Astrocyte (in vitro differentiated cells and primary cell): Measurements from ENCODE around the gene CPSF4. TPM values are rescaled to one million over a fixed set of nuclear protein-coding genes. Genes with fewer than 3 reads are reported as not detected.
A peak's percentile ranks its signal among the peaks of the same experiment; 100 is the strongest.

Experiments used
- DNase-seq: peaks from one replicate; pipeline ENCODE4 v3.0.0-alpha.2; 2010; ENCODE audit warnings: low read depth
- FAIRE-seq: peaks from 2 replicates; lab custom pipeline; 2011; peaks lifted over from hg19 to GRCh38; lab: Jason Lieb, UNC
- H2AFZ ChIP-seq: 2 replicates; pipeline ENCODE4 v1.6.0; 2012; ENCODE audit warnings: low read depth, low read length, inconsistent platforms
- H3K27ac ChIP-seq: 2 replicates; pipeline ENCODE4 v1.5.1; 2011; ENCODE audit warnings: low read depth, low read length, inconsistent platforms
- H3K27me3 ChIP-seq: 2 replicates; pipeline ENCODE4 v1.6.0; 2011; ENCODE audit warnings: low read length, inconsistent platforms; ENCODE audit not compliant: insufficient read depth
- H3K36me3 ChIP-seq: 2 replicates; pipeline ENCODE4 v1.5.1; 2011; ENCODE audit warnings: low read length, inconsistent platforms; ENCODE audit not compliant: insufficient read depth
- H3K4me1 ChIP-seq: 2 replicates; pipeline ENCODE4 v1.5.1; 2011; ENCODE audit warnings: low read length, inconsistent platforms; ENCODE audit not compliant: insufficient read depth
- H3K4me2 ChIP-seq: 2 replicates; pipeline ENCODE4 v1.6.0; 2012; ENCODE audit warnings: low read length, inconsistent platforms
- H3K4me3 ChIP-seq: 2 replicates; pipeline ENCODE4 v1.5.1; 2011; ENCODE audit warnings: low read depth, mild to moderate bottlenecking, low read length, inconsistent platforms; ENCODE audit not compliant: insufficient read depth
- H3K79me2 ChIP-seq: 2 replicates; pipeline ENCODE4 v1.6.0; 2012; ENCODE audit warnings: mild to moderate bottlenecking, low read length, inconsistent platforms; ENCODE audit not compliant: insufficient read depth
- H3K9ac ChIP-seq: 2 replicates; pipeline ENCODE4 v1.6.0; 2012; ENCODE audit warnings: mild to moderate bottlenecking, low read length, inconsistent platforms
- H3K9me3 ChIP-seq: 2 replicates; pipeline ENCODE4 v1.5.1; 2012; ENCODE audit warnings: low read depth, mild to moderate bottlenecking, low read length, inconsistent platforms; ENCODE audit not compliant: insufficient read depth
- H4K20me1 ChIP-seq: 2 replicates; pipeline ENCODE4 v1.6.0; 2012; ENCODE audit warnings: low read length, inconsistent platforms; ENCODE audit not compliant: insufficient read depth
- H3K27ac Mint-ChIP-seq: one replicate; pipeline ENCODE4 v1.8.0; 2021; ENCODE audit warnings: mild to moderate bottlenecking, mixed read lengths; ENCODE audit not compliant: unreplicated experiment
- H3K27me3 Mint-ChIP-seq: one replicate; pipeline ENCODE4 v1.8.0; 2021; ENCODE audit warnings: low read depth, mixed read lengths; ENCODE audit not compliant: unreplicated experiment
- H3K36me3 Mint-ChIP-seq: one replicate; pipeline ENCODE4 v1.8.0; 2021; ENCODE audit warnings: low read depth, mixed read lengths; ENCODE audit not compliant: unreplicated experiment
- H3K4me1 Mint-ChIP-seq: one replicate; pipeline ENCODE4 v1.8.0; 2021; ENCODE audit warnings: low read depth, mixed read lengths; ENCODE audit not compliant: unreplicated experiment
- H3K4me3 Mint-ChIP-seq: one replicate; pipeline ENCODE4 v1.8.0; 2021; ENCODE audit warnings: mild to moderate bottlenecking, moderate library complexity, mixed read lengths; ENCODE audit not compliant: unreplicated experiment
- H3K9me3 Mint-ChIP-seq: one replicate; pipeline ENCODE4 v1.8.0; 2021; ENCODE audit warnings: mild to moderate bottlenecking, mixed read lengths; ENCODE audit not compliant: unreplicated experiment
- CTCF ChIP-seq: IDR thresholded peaks from 2 replicates; pipeline ENCODE4 v1.5.1; 2011; ENCODE audit warnings: low read depth, mild to moderate bottlenecking, inconsistent platforms, low read length, moderate library complexity; ENCODE audit not compliant: insufficient read depth
- EZH2 ChIP-seq: IDR thresholded peaks from 2 replicates; pipeline ENCODE4 v1.6.1; 2012; ENCODE audit warnings: mild to moderate bottlenecking, low read length, inconsistent platforms; ENCODE audit not compliant: insufficient read depth
- total RNA-seq: library from RNA; stranded (reverse); gene quantifications from 2 replicates; pipeline ENCODE4 v1.2.1, GENCODE V29; 2021

The CPSF4 gene
- total RNA-seq, 1 donor from 2014 or later, result 46.8 TPM

- Histone ChIP-seq H3K4me2 (peak overlapping the region; percentile 79), H3K4me3 (peak overlapping the region; percentile 44), H4K20me1 (peaks cover 68% of the 10 kb centered on the region), H3K4me1 (peaks cover 17% of the 10 kb centered on the region), H3K9me3 (no peaks in the 10 kb centered on the region), H2AFZ (no peak overlapping the region), H3K27ac (no peak overlapping the region), H3K27me3 (no peaks in the 10 kb centered on the region), H3K36me3 (peaks cover 45% of the 10 kb centered on the region), H3K9ac (peak overlapping the region; percentile 26), H3K79me2 (peaks cover 19% of the 10 kb centered on the region)
- no peak for FAIRE-seq
- Mint-ChIP-seq H3K36me3 (peaks cover 6% of the 10 kb centered on the region), H3K9me3 (no peaks in the 10 kb centered on the region), H3K4me3 (peak overlapping the region; percentile 75), H3K4me1 (peaks cover 9% of the 10 kb centered on the region), H3K27me3 (no peaks in the 10 kb centered on the region), H3K27ac (peak overlapping the region; percentile 83)
- peak; percentile 45 for DNase-seq
- TF ChIP-seq CTCF (no peak), EZH2 (no peak)
These were observed 45.9 kb upstream of the CPSF4 start for GRCh38 chr7:99392659-99393354.

- Histone ChIP-seq H3K4me1 (peaks cover 17% of the 10 kb centered on the region), H2AFZ (no peak overlapping the region), H3K4me2 (peak overlapping the region; percentile 79), H3K9me3 (no peaks in the 10 kb centered on the region), H3K9ac (peak overlapping the region; percentile 26), H3K36me3 (peaks cover 41% of the 10 kb centered on the region), H3K79me2 (peaks cover 19% of the 10 kb centered on the region), H3K27ac (no peak overlapping the region), H4K20me1 (peaks cover 73% of the 10 kb centered on the region), H3K27me3 (no peaks in the 10 kb centered on the region), H3K4me3 (peak overlapping the region; percentile 44)
- Mint-ChIP-seq H3K4me3 (peak overlapping the region; percentile 75), H3K36me3 (peaks cover 7% of the 10 kb centered on the region), H3K9me3 (no peaks in the 10 kb centered on the region), H3K4me1 (peaks cover 10% of the 10 kb centered on the region), H3K27me3 (no peaks in the 10 kb centered on the region), H3K27ac (peak overlapping the region; percentile 83)
- DNase-seq (no peak), FAIRE-seq (no peak)
- TF ChIP-seq CTCF (no peak), EZH2 (no peak)
These were observed 45.2 kb upstream of the CPSF4 start for GRCh38 chr7:99393355-99394187.
